Measurements from ENCODE around the gene SCN3A.

- TF ChIP-seq, protein P1, sequence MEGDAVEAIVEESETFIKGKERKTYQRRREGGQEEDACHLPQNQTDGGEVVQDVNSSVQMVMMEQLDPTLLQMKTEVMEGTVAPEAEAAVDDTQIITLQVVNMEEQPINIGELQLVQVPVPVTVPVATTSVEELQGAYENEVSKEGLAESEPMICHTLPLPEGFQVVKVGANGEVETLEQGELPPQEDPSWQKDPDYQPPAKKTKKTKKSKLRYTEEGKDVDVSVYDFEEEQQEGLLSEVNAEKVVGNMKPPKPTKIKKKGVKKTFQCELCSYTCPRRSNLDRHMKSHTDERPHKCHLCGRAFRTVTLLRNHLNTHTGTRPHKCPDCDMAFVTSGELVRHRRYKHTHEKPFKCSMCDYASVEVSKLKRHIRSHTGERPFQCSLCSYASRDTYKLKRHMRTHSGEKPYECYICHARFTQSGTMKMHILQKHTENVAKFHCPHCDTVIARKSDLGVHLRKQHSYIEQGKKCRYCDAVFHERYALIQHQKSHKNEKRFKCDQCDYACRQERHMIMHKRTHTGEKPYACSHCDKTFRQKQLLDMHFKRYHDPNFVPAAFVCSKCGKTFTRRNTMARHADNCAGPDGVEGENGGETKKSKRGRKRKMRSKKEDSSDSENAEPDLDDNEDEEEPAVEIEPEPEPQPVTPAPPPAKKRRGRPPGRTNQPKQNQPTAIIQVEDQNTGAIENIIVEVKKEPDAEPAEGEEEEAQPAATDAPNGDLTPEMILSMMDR (conservative IDR thresholded peaks at IDR 0.05) = no peak; the same call in 1 of the 2 replicates
- no peak for TF ChIP-seq ZFX (IDR thresholded peaks at IDR 0.05)
Observed at GRCh38 chr2:165087933-165088901, 115.6 kb downstream of the SCN3A start.

All from C4-2B (cell line).